Measurements from ENCODE around the gene POLE2. TPM values are rescaled to one million over a fixed set of nuclear protein-coding genes. Genes with fewer than 3 reads are reported as not detected.

POLE2 gene
- total RNA-seq, 4 donors from 2014 or later: 0.65 to 2.0 (median 0.90) TPM

GRCh38 chr14:49673586-49673985 is 14.4 kb downstream of the POLE2 start:
- no peak for TF ChIP-seq CTCF (IDR thresholded peaks at IDR 0.05; ENCODE audit: low read depth)

DNA sequence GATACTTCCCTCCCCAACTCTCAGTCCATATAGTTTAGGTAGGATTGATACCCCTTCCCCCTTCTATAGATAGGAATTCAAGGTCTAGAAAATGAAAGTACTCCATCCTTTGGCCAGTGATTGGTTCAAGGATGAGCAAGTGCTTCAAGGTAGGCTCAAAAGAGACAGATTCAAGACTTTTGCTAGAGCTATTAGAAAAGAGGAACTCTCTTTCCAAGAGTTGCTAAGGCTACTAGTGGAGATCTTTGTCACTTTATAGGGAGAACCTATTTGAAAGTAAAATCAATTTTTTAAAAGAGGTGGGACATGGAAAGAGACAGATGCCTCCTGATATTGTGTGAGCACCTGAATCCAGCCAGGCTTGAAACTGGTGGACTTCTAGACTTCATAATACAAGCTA is 17.5 kb downstream of the POLE2 start:
- no peak for TF ChIP-seq CTCF (IDR thresholded peaks at IDR 0.05; ENCODE audit: low read depth)

GRCh38 chr14:49659526-49660455 is 28.2 kb downstream of the POLE2 start:
- TF ChIP-seq CTCF (IDR thresholded peaks at IDR 0.05; ENCODE audit: low read depth): no peak

DNA sequence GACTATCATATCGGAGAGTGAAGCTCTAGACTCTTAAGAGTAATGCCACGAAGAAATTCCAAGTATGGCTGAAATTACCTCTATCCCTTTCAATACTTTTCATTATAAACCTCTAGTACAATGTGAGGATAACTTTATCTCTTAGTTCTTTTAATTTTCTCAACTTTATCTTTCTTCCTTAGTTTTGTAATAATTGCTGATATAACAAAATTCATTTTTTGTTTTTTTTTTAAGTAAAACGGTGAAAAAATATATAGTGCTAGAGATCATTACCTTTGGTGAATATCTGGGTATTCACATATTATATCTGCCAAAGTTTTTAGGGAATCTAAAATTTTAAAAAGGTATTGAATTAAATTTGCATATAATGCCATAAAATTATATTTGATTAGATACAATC is 33.5 kb downstream of the POLE2 start:
- no peak for TF ChIP-seq CTCF (IDR thresholded peaks at IDR 0.05; ENCODE audit: low read depth)

DNA sequence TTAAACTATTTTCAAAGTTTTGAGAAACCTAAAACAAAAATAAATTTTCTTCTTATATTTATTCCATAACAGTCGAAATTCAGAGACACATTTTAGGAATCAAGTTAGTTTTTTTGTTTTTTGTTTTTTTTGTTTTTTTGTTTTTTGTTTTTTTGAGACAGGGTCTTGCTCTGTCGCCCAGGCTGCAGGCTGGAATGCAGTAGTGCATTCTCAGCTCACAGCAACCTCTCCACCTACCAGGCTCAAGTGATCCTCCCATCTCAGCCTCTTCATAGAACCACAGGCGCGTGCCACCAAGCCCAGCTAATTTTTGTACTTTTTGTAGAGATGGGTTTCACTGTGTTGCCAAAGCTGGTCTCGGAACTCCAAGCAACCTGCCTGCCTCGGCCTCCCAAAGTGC is 34.5 kb downstream of the POLE2 start:
- TF ChIP-seq CTCF (IDR thresholded peaks at IDR 0.05; ENCODE audit: low read depth): no peak

GRCh38 chr14:49642163-49642562 is 45.9 kb downstream of the POLE2 start:
- no peak for TF ChIP-seq CTCF (IDR thresholded peaks at IDR 0.05; ENCODE audit: low read depth)

DNA sequence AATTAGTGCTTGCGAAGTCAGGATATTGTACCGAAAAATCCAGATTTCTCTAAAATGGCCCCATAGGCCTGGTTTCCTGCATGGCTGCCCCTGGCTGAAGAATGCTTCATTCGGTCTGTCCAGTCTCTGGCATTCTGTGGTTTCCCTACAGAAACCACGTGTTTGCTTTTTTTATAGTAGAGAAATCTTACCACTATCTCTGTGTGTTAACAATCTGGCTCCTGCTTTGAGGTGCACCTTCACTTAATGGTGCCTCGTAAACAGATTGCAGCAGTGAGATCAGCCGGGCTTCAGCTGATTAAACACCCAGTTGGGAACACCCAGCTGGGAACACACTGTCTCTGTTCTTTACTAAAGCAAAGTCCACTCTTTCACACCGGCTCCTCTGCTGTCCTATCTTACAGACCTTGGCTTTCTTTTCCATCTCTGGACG is 46.3 kb downstream of the POLE2 start:
- no peak for TF ChIP-seq CTCF (IDR thresholded peaks at IDR 0.05; ENCODE audit: low read depth)

Data from subcutaneous adipose tissue (tissue), 4 donors.